Measurements from ENCODE around the gene TMEM125.

GRCh38 chr1:43246466-43247213, 23.1 kb upstream of the TMEM125 start:
- TF ChIP-seq POLR2A (IDR thresholded peaks at IDR 0.05) (no peak), CTCF (IDR thresholded peaks at IDR 0.05) (no peak)
